ENCODE data around the gene IGFALS.

IGFALS gene

DNA sequence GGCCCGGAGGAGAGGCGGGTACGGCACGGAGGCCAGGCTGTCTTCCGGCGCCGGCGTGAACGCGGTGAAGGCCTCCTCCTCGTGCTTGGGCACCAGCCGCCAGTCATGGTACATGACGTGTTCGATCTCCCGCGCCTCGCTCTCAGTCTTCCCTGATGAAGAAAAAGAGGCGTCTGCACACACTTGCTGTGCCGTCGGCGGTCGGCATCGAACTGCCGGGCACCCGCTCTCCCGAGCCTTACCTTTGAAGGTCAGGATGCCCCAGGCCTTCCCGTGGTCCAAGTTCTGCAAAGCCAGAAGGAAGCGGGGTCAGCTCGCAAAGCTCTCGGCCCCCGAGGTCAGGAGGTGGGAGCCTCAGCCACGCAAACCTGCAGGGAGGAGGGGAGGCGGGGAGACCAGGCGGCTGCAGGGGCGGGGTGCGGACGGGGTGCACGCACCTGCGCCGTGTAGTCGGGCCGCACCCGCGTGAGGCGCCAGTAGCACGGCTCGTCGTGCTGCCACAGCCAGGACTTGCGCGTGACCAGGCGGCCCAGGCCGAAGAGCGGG, 21.1 kb downstream of the IGFALS start, which contains the start of gene EME2:
EME2 (plus strand) TSS at position 449 of the 546 bp plus-strand sequence. CDS start 418 bp downstream, outside the sequence.
- H3K27me3 ChIP-seq (ENCODE audit: control insufficient read depth, insufficient read depth, low read length), result no peaks in the 10 kb centered on the region
- peak within 1 kb of the TSS; percentile 5 for H3K27ac ChIP-seq (ENCODE audit: low read length)
- no peaks in the 10 kb centered on the region for H3K4me1 ChIP-seq (ENCODE audit: control insufficient read depth, low read depth, low read length)
- peak within 1 kb of the TSS; percentile 81 for H3K4me3 ChIP-seq (ENCODE audit: low read length)
- peaks cover 11% of the 10 kb centered on the region for H3K36me3 ChIP-seq (ENCODE audit: control insufficient read depth, low read depth, low read length)
- H3K9me3 ChIP-seq (ENCODE audit: control insufficient read depth, low read depth, low read length), result no peaks in the 10 kb centered on the region
- peak within 1 kb of the TSS; percentile 86 for H3K9ac ChIP-seq (ENCODE audit: low read length)

DNA sequence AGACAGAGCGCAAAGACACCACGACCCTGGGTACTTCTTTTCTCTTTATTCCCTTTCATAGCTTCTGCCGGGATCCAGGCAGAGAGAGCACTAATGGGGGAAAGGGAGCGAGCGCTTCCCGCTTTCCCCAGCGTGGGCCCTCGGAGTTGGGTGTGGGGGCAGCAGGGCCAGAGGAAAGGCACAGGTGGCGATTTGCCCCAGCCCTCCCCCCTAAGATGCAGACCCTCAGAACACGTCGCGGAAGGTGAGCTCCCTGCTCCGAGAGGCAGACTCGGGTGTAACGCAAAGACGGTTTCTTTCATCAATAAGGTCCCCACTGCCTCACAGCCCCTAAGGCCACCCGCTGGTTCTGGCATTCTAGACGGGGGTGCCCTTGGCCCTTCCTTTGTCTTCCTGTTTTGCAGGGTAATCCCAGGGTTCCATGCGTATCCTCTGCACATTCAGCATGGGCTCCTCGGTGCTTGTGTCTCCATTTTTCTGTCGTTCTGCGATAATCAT, 21.6 kb downstream of the IGFALS start:
- Histone ChIP-seq H3K9ac (ENCODE audit: low read length) (peak overlapping the region; percentile 86), H3K27me3 (ENCODE audit: control insufficient read depth, insufficient read depth, low read length) (no peaks in the 10 kb centered on the region), H3K36me3 (ENCODE audit: control insufficient read depth, low read depth, low read length) (peaks cover 8% of the 10 kb centered on the region), H3K4me3 (ENCODE audit: low read length) (peak overlapping the region; percentile 81), H3K27ac (ENCODE audit: low read length) (peak overlapping the region; percentile 5), H3K9me3 (ENCODE audit: control insufficient read depth, low read depth, low read length) (no peaks in the 10 kb centered on the region), H3K4me1 (ENCODE audit: control insufficient read depth, low read depth, low read length) (no peaks in the 10 kb centered on the region)

DNA sequence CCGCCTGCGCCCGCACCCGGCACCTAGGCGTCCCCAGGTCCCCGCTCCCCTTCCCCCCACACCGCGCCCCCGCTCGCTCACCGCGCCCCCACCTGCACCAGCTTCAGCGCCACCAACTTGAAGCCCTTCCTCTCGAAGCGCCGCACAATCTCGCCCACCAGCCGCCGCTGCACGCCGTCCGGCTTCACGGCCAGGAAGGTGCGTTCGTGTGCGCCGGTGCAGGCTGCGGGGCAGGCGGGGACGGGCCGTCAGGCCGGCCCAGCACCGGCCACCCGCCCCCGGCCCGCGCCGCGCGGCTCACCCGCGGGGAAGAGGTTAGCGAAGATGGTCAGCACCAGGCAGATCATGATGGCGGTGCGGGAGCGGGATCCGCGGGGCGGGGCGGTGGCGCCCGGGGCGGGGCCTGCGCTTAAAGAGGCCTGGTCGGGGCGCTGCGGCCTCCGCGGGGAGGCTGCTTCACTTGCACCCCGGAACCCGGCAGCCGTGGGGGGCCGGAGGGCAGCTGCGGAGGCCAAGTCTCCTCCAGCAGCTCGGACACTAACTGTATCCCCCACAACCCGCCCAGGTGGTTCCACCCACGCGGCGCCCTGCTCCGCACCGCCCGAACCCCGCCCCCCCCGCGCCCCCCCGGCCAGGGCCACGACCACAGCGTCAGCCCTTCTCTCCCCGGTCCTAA, 22.2 kb downstream of the IGFALS start, which contains the start of gene NME3:
NME3 (minus strand) TSS at position 356 of the 676 bp plus-strand sequence; CDS start at position 347, 9 bp downstream.
- peak within 1 kb of the TSS; percentile 86 for H3K9ac ChIP-seq (ENCODE audit: low read length)
- peak within 1 kb of the TSS; percentile 81 for H3K4me3 ChIP-seq (ENCODE audit: low read length)
- H3K4me1 ChIP-seq (ENCODE audit: control insufficient read depth, low read depth, low read length), result no peaks in the 10 kb centered on the region
- H3K27me3 ChIP-seq (ENCODE audit: control insufficient read depth, insufficient read depth, low read length), result no peaks in the 10 kb centered on the region
- peak within 1 kb of the TSS; percentile 5 for H3K27ac ChIP-seq (ENCODE audit: low read length)
- H3K9me3 ChIP-seq (ENCODE audit: control insufficient read depth, low read depth, low read length), result no peaks in the 10 kb centered on the region
- H3K36me3 ChIP-seq (ENCODE audit: control insufficient read depth, low read depth, low read length), result peaks cover 5% of the 10 kb centered on the region

DNA sequence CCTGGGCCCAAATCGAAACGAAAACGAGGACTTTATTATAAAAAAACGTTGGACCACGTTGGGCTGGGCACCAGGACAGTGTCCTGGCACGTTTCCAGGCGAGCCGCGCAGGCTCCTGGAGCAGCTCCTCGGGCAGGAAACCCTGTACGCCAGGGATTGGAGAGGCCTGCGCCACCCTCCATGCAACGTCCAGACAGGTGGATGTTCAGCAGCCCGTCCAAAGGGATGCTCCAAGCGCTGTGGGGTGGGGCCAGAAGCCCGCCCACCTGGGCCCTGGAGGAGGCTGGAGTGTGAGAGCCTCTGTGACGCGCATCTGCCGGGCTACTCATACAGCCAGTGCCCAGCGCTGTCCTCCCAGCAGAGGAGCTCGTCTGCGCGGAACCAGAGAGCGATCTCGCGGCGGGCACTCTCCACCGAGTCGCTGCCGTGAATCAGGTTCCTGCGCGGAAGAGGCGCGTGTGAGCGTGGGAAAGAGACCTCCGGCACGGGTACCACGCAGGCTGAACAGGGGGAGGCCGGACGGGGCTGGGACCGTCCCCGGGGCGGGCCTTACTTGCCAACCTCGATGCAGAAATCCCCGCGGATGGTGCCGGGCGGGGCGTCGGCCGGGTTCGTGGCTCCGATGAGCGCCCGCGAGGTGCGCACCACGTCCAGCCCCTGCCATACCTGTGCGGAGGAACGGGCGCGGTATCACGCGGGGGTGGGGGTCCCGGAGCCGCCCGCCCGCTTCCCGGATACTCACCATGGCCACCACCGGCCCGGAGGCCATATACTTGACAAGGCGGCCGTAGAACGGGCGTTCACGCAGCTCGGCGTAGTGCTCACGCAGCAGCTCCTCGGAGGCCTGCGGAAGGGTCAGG, 22.9 kb downstream of the IGFALS start:
- Histone ChIP-seq H3K4me1 (ENCODE audit: control insufficient read depth, low read depth, low read length) (no peaks in the 10 kb centered on the region), H3K9me3 (ENCODE audit: control insufficient read depth, low read depth, low read length) (no peaks in the 10 kb centered on the region), H3K36me3 (ENCODE audit: control insufficient read depth, low read depth, low read length) (peaks cover 5% of the 10 kb centered on the region), H3K4me3 (ENCODE audit: low read length) (peak overlapping the region; percentile 81), H3K27ac (ENCODE audit: low read length) (no peak overlapping the region), H3K27me3 (ENCODE audit: control insufficient read depth, insufficient read depth, low read length) (no peaks in the 10 kb centered on the region), H3K9ac (ENCODE audit: low read length) (peak overlapping the region; percentile 86)

DNA sequence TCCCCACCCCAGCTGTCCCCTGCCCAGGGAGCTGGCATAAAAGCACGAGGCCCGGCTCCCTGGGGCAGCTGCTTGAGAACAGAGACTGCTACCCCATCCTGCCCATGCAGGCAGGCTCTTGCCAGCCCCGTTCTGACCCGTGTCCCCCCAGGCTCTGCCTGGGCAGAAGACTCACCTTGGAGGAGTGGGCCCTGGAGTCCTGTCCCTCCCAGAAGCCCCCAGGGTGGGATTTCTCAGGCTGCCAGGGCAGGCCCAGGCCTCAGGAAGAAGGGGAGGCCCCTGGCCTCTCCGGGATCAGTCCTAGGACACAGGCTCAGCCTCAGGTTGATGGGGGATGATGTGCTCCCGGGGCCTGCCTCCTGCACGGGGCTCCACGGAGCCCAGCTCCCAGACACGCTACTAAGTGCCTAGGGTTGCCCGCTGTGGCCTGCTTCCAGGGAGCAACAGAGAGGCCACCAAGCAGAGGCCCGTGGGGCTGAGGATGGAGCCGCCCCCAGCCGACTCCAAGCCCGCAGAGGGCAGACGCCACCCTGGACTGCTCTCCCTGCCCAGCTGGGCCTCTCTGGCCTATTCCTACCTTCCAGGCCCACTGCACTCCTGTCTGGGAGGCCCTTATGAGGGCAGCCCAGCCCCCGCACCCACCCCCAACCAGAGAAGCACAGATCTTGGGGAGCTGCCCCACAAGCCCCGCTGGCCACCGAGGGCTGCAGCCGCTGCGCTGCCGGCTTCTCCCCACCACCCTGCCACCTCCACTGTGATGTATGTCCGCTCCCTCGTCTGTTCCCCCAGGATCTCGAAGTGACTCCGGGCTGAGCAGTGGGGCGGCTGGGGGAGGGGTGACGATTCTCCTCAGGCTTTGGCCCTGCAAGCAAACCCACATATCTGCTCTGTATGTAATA, 23.9 kb downstream of the IGFALS start:
- H3K9me3 ChIP-seq (ENCODE audit: control insufficient read depth, low read depth, low read length), result no peaks in the 10 kb centered on the region
- H3K27me3 ChIP-seq (ENCODE audit: control insufficient read depth, insufficient read depth, low read length), result no peaks in the 10 kb centered on the region
- H3K4me3 ChIP-seq (ENCODE audit: low read length), result peak overlapping the region; percentile 81
- H3K27ac ChIP-seq (ENCODE audit: low read length), result no peak overlapping the region
- no peaks in the 10 kb centered on the region for H3K36me3 ChIP-seq (ENCODE audit: control insufficient read depth, low read depth, low read length)
- H3K4me1 ChIP-seq (ENCODE audit: control insufficient read depth, low read depth, low read length), result no peaks in the 10 kb centered on the region
- H3K9ac ChIP-seq (ENCODE audit: low read length), result no peak overlapping the region

DNA sequence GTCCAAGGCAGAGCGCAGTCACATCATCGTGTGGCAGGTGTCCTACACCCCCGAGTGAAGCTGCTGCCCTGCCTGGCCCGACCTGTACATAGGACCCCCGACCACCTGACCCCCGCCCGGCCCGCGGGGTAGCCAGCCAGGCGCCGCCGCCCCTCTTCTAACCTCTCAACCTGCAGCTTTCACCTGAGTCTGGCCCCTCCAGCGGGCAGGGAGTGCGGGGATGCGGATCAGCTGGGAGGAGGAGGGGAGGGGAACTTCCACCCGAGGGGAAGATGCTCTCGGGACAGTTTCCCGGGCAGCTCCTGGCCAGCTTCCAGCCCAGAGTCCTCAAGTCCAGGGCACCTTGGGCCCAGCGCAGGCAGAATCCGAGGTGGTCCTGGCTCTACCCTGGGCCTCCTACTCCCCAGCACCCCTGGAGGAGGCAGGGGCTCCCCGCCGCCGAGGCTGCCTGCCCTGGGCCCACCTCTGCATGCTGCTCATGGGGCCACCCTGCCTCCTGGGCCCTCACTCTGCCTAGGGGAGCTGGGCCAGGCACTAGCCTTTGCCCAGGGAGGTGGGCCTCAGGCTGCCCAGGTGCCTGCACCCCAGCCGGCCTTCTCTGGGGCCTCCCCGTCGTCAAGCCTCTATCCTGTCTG, 24.6 kb downstream of the IGFALS start:
- H3K4me3 ChIP-seq (ENCODE audit: low read length), result no peak overlapping the region

GRCh38 chr16:1768061-1768766, 25.3 kb downstream of the IGFALS start:
- Histone ChIP-seq H3K9ac (ENCODE audit: low read length) (no peak overlapping the region), H3K4me1 (ENCODE audit: control insufficient read depth, low read depth, low read length) (no peaks in the 10 kb centered on the region)

More for the DNA sequence above, 24.6 kb downstream of the IGFALS start:
- Histone ChIP-seq H3K9ac (ENCODE audit: low read length) (no peak overlapping the region), H3K4me1 (ENCODE audit: control insufficient read depth, low read depth, low read length) (no peaks in the 10 kb centered on the region), H3K27ac (ENCODE audit: low read length) (no peak overlapping the region), H3K27me3 (ENCODE audit: control insufficient read depth, insufficient read depth, low read length) (no peaks in the 10 kb centered on the region), H3K9me3 (ENCODE audit: control insufficient read depth, low read depth, low read length) (no peaks in the 10 kb centered on the region), H3K36me3 (ENCODE audit: control insufficient read depth, low read depth, low read length) (no peaks in the 10 kb centered on the region)

GRCh38 chr16:1767116-1767994, 26.1 kb downstream of the IGFALS start:
- Histone ChIP-seq H3K9ac (ENCODE audit: low read length) (no peak overlapping the region), H3K36me3 (ENCODE audit: control insufficient read depth, low read depth, low read length) (no peaks in the 10 kb centered on the region)

More at GRCh38 chr16:1768061-1768766, 25.3 kb downstream of the IGFALS start:
- Histone ChIP-seq H3K9me3 (ENCODE audit: control insufficient read depth, low read depth, low read length) (no peaks in the 10 kb centered on the region), H3K27ac (ENCODE audit: low read length) (no peak overlapping the region), H3K27me3 (ENCODE audit: control insufficient read depth, insufficient read depth, low read length) (no peaks in the 10 kb centered on the region), H3K4me3 (ENCODE audit: low read length) (no peak overlapping the region), H3K36me3 (ENCODE audit: control insufficient read depth, low read depth, low read length) (no peaks in the 10 kb centered on the region)

GRCh38 chr16:1766701-1767100, 26.8 kb downstream of the IGFALS start:
- H3K9me3 ChIP-seq (ENCODE audit: control insufficient read depth, low read depth, low read length), result no peaks in the 10 kb centered on the region
- H3K9ac ChIP-seq (ENCODE audit: low read length), result no peak overlapping the region
- H3K4me3 ChIP-seq (ENCODE audit: low read length), result no peak overlapping the region
- no peaks in the 10 kb centered on the region for H3K36me3 ChIP-seq (ENCODE audit: control insufficient read depth, low read depth, low read length)
- H3K27ac ChIP-seq (ENCODE audit: low read length), result no peak overlapping the region
- no peaks in the 10 kb centered on the region for H3K27me3 ChIP-seq (ENCODE audit: control insufficient read depth, insufficient read depth, low read length)
- no peaks in the 10 kb centered on the region for H3K4me1 ChIP-seq (ENCODE audit: control insufficient read depth, low read depth, low read length)

More at GRCh38 chr16:1767116-1767994, 26.1 kb downstream of the IGFALS start:
- Histone ChIP-seq H3K27ac (ENCODE audit: low read length) (no peak overlapping the region), H3K4me1 (ENCODE audit: control insufficient read depth, low read depth, low read length) (no peaks in the 10 kb centered on the region), H3K27me3 (ENCODE audit: control insufficient read depth, insufficient read depth, low read length) (no peaks in the 10 kb centered on the region), H3K4me3 (ENCODE audit: low read length) (no peak overlapping the region), H3K9me3 (ENCODE audit: control insufficient read depth, low read depth, low read length) (no peaks in the 10 kb centered on the region)

Data from iPS-18a (cell line).